HepG2 (cell line): ENCODE data around the gene HNRNPM. TPM values are rescaled to one million over a fixed set of nuclear protein-coding genes. Genes with fewer than 3 reads are reported as not detected.

ENCODE experiments used
- AGO1 ChIP-seq: fragments of 200-400 bp; formaldehyde crosslinking; IDR thresholded peaks from 2 replicates; pipeline ENCODE4 v1.6.1; 2017; ENCODE audit warnings: mild to moderate bottlenecking, low read depth, low read length, moderate library complexity; ENCODE audit not compliant: poor library complexity, severe bottlenecking
- ARNT2 ChIP-seq: sonication (generic); formaldehyde crosslinking; IDR thresholded peaks from 2 replicates; pipeline ENCODE4 v1.8.0; 2022; ENCODE audit warnings: mild to moderate bottlenecking, low read depth, missing genetic modification reagents, moderate library complexity
- FOXC1 ChIP-seq: sonication (generic); formaldehyde crosslinking; IDR thresholded peaks from 2 replicates; pipeline ENCODE4 v1.8.0; 2022; ENCODE audit warnings: mild to moderate bottlenecking, missing genetic modification reagents, borderline replicate concordance
- MED1 ChIP-seq: sonication (generic); formaldehyde crosslinking; IDR thresholded peaks from 2 replicates; pipeline ENCODE4 v1.4.0; 2020; ENCODE audit warnings: missing genetic modification reagents
- PAXIP1 ChIP-seq: sonication (generic); formaldehyde crosslinking; conservative IDR thresholded peaks from 2 replicates; pipeline ENCODE4 v1.4.0; 2020; ENCODE audit warnings: mild to moderate bottlenecking, missing genetic modification reagents, moderate library complexity
- RBM22 ChIP-seq: fragments of 200-400 bp; formaldehyde crosslinking; optimal IDR thresholded peaks from 2 replicates; pipeline ENCODE3; 2017; ENCODE audit warnings: mild to moderate bottlenecking, low read length, moderate library complexity
- RNF2 ChIP-seq: fragments of 450-650 bp; conservative IDR thresholded peaks from 2 replicates; pipeline ENCODE4 v1.6.1; 2016; ENCODE audit warnings: low read depth
- SP4 ChIP-seq: sonication (generic); formaldehyde crosslinking; IDR thresholded peaks from 2 replicates; pipeline ENCODE4 v1.8.1; 2023; ENCODE audit warnings: mild to moderate bottlenecking, missing genetic modification reagents
- XRCC5 ChIP-seq: fragments of 200-400 bp; formaldehyde crosslinking; optimal IDR thresholded peaks from 2 replicates; pipeline ENCODE3; 2017; ENCODE audit warnings: mild to moderate bottlenecking, low read length
- ZBTB44 ChIP-seq: sonication (generic); formaldehyde crosslinking; IDR thresholded peaks from 2 replicates; pipeline ENCODE4 v1.4.0; 2020; ENCODE audit warnings: missing genetic modification reagents
- ZFP91 ChIP-seq: sonication (generic); formaldehyde crosslinking; IDR thresholded peaks from 2 replicates; pipeline ENCODE4 v1.9.0; 2022; ENCODE audit warnings: missing genetic modification reagents, mild to moderate bottlenecking, borderline replicate concordance
- ZMAT3 ChIP-seq: sonication (generic); formaldehyde crosslinking; conservative IDR thresholded peaks from 2 replicates; pipeline ENCODE4 v1.7.0; 2021; ENCODE audit warnings: missing genetic modification reagents
- ZNF280D ChIP-seq: sonication (generic); formaldehyde crosslinking; IDR thresholded peaks from 2 replicates; pipeline ENCODE4 v1.5.1; 2020; ENCODE audit warnings: mild to moderate bottlenecking, missing genetic modification reagents
- ZNF563 ChIP-seq: sonication (generic); formaldehyde crosslinking; IDR thresholded peaks from 2 replicates; pipeline ENCODE4 v1.8.0; 2022; ENCODE audit warnings: mild to moderate bottlenecking, moderate library complexity, missing genetic modification reagents
- ZNF709 ChIP-seq: sonication (generic); formaldehyde crosslinking; IDR thresholded peaks from 2 replicates; pipeline ENCODE4 v1.5.0; 2020; ENCODE audit warnings: mild to moderate bottlenecking, missing genetic modification reagents
- ZNF841 ChIP-seq: sonication (generic); formaldehyde crosslinking; IDR thresholded peaks from 2 replicates; pipeline ENCODE4 v1.8.1; 2023; ENCODE audit warnings: missing genetic modification reagents, borderline replicate concordance
- polyA plus RNA-seq, 8 experiments: library from polyadenylated mRNA; depleted of rRNA in 3 of 8; stranded (reverse) in 7 of 8; unstranded in 1 of 8; fragments of >200 nt; fragmentation: Illumina TruSeq in 4 of 8; extraction: Trizol in 4 of 8; gene quantifications; 2 replicates each; pipeline versions ENCODE4 v1.2.1 to v1.2.3, GENCODE V29; 2011 to 2016; ENCODE audit warnings: low read depth in 4 of 8, missing spikeins in 1 of 8, mixed read lengths in 1 of 8; ENCODE audit not compliant: insufficient read depth in 1 of 8
- total RNA-seq, 5 experiments: library from RNA; depleted of rRNA; stranded (reverse); fragments of >200 nt; fragmentation: Illumina TruSeq; extraction: Trizol; gene quantifications; 2 replicates each; pipeline ENCODE4 v1.2.3, GENCODE V29; 2016; ENCODE audit warnings: low read depth in 1 of 5

The HNRNPM gene
- total and polyA plus RNA-seq, 2 of the 13 experiments (the other 11 are each of a cell fraction or from before 2014, with no cell fraction given), result 56.7 to 102 TPM

GRCh38 chr19:8505680-8506401, 61.1 kb downstream of the HNRNPM start (continued):
- TF ChIP-seq SP4 (CRISPR knock-in tag), result peak; percentile 37; the same call in 1 of the 2 replicates
- peak; percentile 65; the same call in 1 of the 2 replicates for TF ChIP-seq FOXC1
- TF ChIP-seq ZNF563 (CRISPR knock-in tag), result peak; percentile 18; the same call in 1 of the 2 replicates
- peak; percentile 85 for TF ChIP-seq AGO1
- TF ChIP-seq PAXIP1 (CRISPR knock-in tag), result peak; percentile 17; the same call in 1 of the 2 replicates
- peak; percentile 49; the same call in 1 of the 2 replicates for TF ChIP-seq ZNF280D (CRISPR knock-in tag)
- 0 out of 2 replicates have a peak, but pooled peaks have one; percentile 56 for TF ChIP-seq ZMAT3 (CRISPR knock-in tag)
- peak; percentile 81; the same call in 1 of the 2 replicates for TF ChIP-seq ZFP91 (CRISPR knock-in tag)
- TF ChIP-seq RBM22, result no peak
- no peak for TF ChIP-seq ZBTB44 (CRISPR knock-in tag)
- TF ChIP-seq ARNT2 (CRISPR knock-in tag), result peak; percentile 48
- TF ChIP-seq ZNF841 (CRISPR knock-in tag), result no peak
- TF ChIP-seq MED1 (CRISPR knock-in tag), result peak; percentile 28; the same call in 1 of the 2 replicates
- TF ChIP-seq ZNF709 (CRISPR knock-in tag), result no peak
- 0 out of 2 replicates have a peak, but pooled peaks have one; percentile 29 for TF ChIP-seq RNF2
- peak; percentile 83 for TF ChIP-seq XRCC5
